Large intestine (tissue), 3 donors: ENCODE measurements around the gene TTC28. TPM values are rescaled to one million over a fixed set of nuclear protein-coding genes. Genes with fewer than 3 reads are reported as not detected.

Source experiments
- DNase-seq, 2 donors: peaks; one replicate each; pipeline versions ENCODE4 v3.0.0 to v3.0.0-alpha.2; 2013
- H3K27ac ChIP-seq: one replicate; pipeline ENCODE4 v1.5.1; 2013; ENCODE audit warnings: low read length
- H3K27me3 ChIP-seq: 2 replicates; pipeline ENCODE4 v1.6.1; 2013; ENCODE audit warnings: low read length; ENCODE audit not compliant: control insufficient read depth, insufficient read depth
- H3K36me3 ChIP-seq: 2 replicates; pipeline ENCODE4 v1.6.1; 2013; ENCODE audit warnings: low read length; ENCODE audit not compliant: control insufficient read depth, insufficient read depth
- H3K4me1 ChIP-seq: one replicate; pipeline ENCODE4 v1.6.1; 2013; ENCODE audit warnings: low read length; ENCODE audit not compliant: control insufficient read depth, insufficient read depth
- H3K4me3 ChIP-seq: one replicate; pipeline ENCODE4 v1.5.1; 2013; ENCODE audit warnings: low read length
- H3K9me3 ChIP-seq: one replicate; pipeline ENCODE4 v1.6.1; 2013; ENCODE audit warnings: mild to moderate bottlenecking, low read depth, low read length, moderate library complexity; ENCODE audit not compliant: control insufficient read depth
- WGBS: methylation state at CpG from one replicate; pipeline ENCODE4 v1.1.5; 2013; ENCODE audit warnings: low lambda C conversion rate; ENCODE audit not compliant: insufficient coverage; 5-methylcytosine and 5-hydroxymethylcytosine counted together
- polyA plus RNA-seq: library from polyadenylated mRNA; unstranded; fragments of 120-200 nt; gene quantifications from one replicate; pipeline ENCODE4 v1.2.1, GENCODE V29; 2013

Gene TTC28
- polyA plus RNA-seq, 1 donor = 25.5 TPM

GRCh38 chr22:28147401-28147800 is 532.2 kb downstream of the TTC28 start:
- 100% methylated on average over 1 of the region's 2 CpGs for WGBS
- DNase-seq = no peak
- H3K4me1 ChIP-seq = peaks cover 3% of the 10 kb centered on the region
- no peaks in the 10 kb centered on the region for H3K27me3 ChIP-seq
- no peak overlapping the region for H3K27ac ChIP-seq
- no peaks in the 10 kb centered on the region for H3K36me3 ChIP-seq
- no peaks in the 10 kb centered on the region for H3K9me3 ChIP-seq
- no peak overlapping the region for H3K4me3 ChIP-seq

GRCh38 chr22:28146401-28147314 is 533.0 kb downstream of the TTC28 start:
- Histone ChIP-seq H3K36me3 (no peaks in the 10 kb centered on the region), H3K4me1 (peaks cover 3% of the 10 kb centered on the region), H3K27me3 (no peaks in the 10 kb centered on the region), H3K27ac (no peak overlapping the region), H3K9me3 (no peaks in the 10 kb centered on the region), H3K4me3 (no peak overlapping the region)
- no peak for DNase-seq
- WGBS = no CpG with 5 or more reads among the region's 5 CpGs

GRCh38 chr22:28143961-28144745 is 535.5 kb downstream of the TTC28 start:
- no peak overlapping the region for H3K27ac ChIP-seq
- H3K9me3 ChIP-seq = no peaks in the 10 kb centered on the region
- DNase-seq = no peak
- H3K27me3 ChIP-seq = no peaks in the 10 kb centered on the region
- H3K4me1 ChIP-seq = no peaks in the 10 kb centered on the region
- WGBS = 80% methylated on average over 1 of the region's 3 CpGs
- H3K4me3 ChIP-seq = no peak overlapping the region
- H3K36me3 ChIP-seq = no peaks in the 10 kb centered on the region

GRCh38 chr22:28143241-28143865 is 536.3 kb downstream of the TTC28 start:
- Histone ChIP-seq H3K27ac (no peak overlapping the region), H3K27me3 (no peaks in the 10 kb centered on the region), H3K4me3 (no peak overlapping the region), H3K4me1 (no peaks in the 10 kb centered on the region), H3K9me3 (no peaks in the 10 kb centered on the region), H3K36me3 (no peaks in the 10 kb centered on the region)
- no peak for DNase-seq
- 95% methylated on average over 2 of the region's 2 CpGs for WGBS

- H3K36me3 ChIP-seq = no peaks in the 10 kb centered on the region
- no CpG with 5 or more reads among the region's 2 CpGs for whole genome bisulfite sequencing
- H3K4me3 ChIP-seq = no peak overlapping the region
- H3K27ac ChIP-seq = no peak overlapping the region
- DNase-seq = no peak
- no peaks in the 10 kb centered on the region for H3K27me3 ChIP-seq
- no peaks in the 10 kb centered on the region for H3K4me1 ChIP-seq
- H3K9me3 ChIP-seq = no peaks in the 10 kb centered on the region
Observed at GRCh38 chr22:28142361-28142961, 537.2 kb downstream of the TTC28 start.

- no peak for DNase-seq
- WGBS = no CpG with 5 or more reads among the region's 2 CpGs
- H3K36me3 ChIP-seq = no peaks in the 10 kb centered on the region
- no peak overlapping the region for H3K4me3 ChIP-seq
- H3K27ac ChIP-seq = no peak overlapping the region
- H3K9me3 ChIP-seq = no peaks in the 10 kb centered on the region
- no peaks in the 10 kb centered on the region for H3K4me1 ChIP-seq
- no peaks in the 10 kb centered on the region for H3K27me3 ChIP-seq
Observed at GRCh38 chr22:28141614-28142013, 538.0 kb downstream of the TTC28 start.

- no peaks in the 10 kb centered on the region for H3K4me1 ChIP-seq
- no peaks in the 10 kb centered on the region for H3K9me3 ChIP-seq
- no peak overlapping the region for H3K27ac ChIP-seq
- WGBS = no CpG with 5 or more reads among the region's 2 CpGs
- H3K27me3 ChIP-seq = no peaks in the 10 kb centered on the region
- DNase-seq = no peak
- H3K36me3 ChIP-seq = no peaks in the 10 kb centered on the region
- no peak overlapping the region for H3K4me3 ChIP-seq
Observed at GRCh38 chr22:28139961-28140360, 539.7 kb downstream of the TTC28 start.

- Histone ChIP-seq H3K4me1 (no peaks in the 10 kb centered on the region), H3K27ac (no peak overlapping the region), H3K36me3 (no peaks in the 10 kb centered on the region), H3K9me3 (no peaks in the 10 kb centered on the region), H3K4me3 (no peak overlapping the region), H3K27me3 (no peaks in the 10 kb centered on the region)
- no CpG with 5 or more reads among the region's 1 CpG for WGBS
- no peak for DNase-seq
Observed at GRCh38 chr22:28139516-28139915, 540.1 kb downstream of the TTC28 start.

- Histone ChIP-seq H3K36me3 (no peaks in the 10 kb centered on the region), H3K27ac (no peak overlapping the region), H3K9me3 (no peaks in the 10 kb centered on the region), H3K4me1 (no peaks in the 10 kb centered on the region), H3K4me3 (no peak overlapping the region), H3K27me3 (no peaks in the 10 kb centered on the region)
- WGBS = no CpG with 5 or more reads among the region's 3 CpGs
- DNase-seq = no peak
Observed at GRCh38 chr22:28137036-28137435, 542.6 kb downstream of the TTC28 start.

GRCh38 chr22:28132466-28132865 is 547.2 kb downstream of the TTC28 start:
- DNase-seq = no peak
- no peaks in the 10 kb centered on the region for H3K27me3 ChIP-seq
- H3K4me3 ChIP-seq = no peak overlapping the region
- no peaks in the 10 kb centered on the region for H3K9me3 ChIP-seq
- no CpG with 5 or more reads among the region's 2 CpGs for WGBS
- H3K27ac ChIP-seq = no peak overlapping the region
- H3K4me1 ChIP-seq = no peaks in the 10 kb centered on the region
- no peaks in the 10 kb centered on the region for H3K36me3 ChIP-seq
